Islet precursor cell (in vitro differentiated cells): Measurements from ENCODE around the gene ANKRD60.

Experiments used
- DNase-seq: peaks from one replicate; pipeline ENCODE4 v3.0.0-alpha.2; 2018

ANKRD60 gene

GRCh38 chr20:58222446-58222845 lies 6.0 kb downstream of the ANKRD60 start:
- DNase-seq, result no peak

- DNase-seq, result no peak
Observed at GRCh38 chr20:58219342-58219700, 9.1 kb downstream of the ANKRD60 start.

DNA sequence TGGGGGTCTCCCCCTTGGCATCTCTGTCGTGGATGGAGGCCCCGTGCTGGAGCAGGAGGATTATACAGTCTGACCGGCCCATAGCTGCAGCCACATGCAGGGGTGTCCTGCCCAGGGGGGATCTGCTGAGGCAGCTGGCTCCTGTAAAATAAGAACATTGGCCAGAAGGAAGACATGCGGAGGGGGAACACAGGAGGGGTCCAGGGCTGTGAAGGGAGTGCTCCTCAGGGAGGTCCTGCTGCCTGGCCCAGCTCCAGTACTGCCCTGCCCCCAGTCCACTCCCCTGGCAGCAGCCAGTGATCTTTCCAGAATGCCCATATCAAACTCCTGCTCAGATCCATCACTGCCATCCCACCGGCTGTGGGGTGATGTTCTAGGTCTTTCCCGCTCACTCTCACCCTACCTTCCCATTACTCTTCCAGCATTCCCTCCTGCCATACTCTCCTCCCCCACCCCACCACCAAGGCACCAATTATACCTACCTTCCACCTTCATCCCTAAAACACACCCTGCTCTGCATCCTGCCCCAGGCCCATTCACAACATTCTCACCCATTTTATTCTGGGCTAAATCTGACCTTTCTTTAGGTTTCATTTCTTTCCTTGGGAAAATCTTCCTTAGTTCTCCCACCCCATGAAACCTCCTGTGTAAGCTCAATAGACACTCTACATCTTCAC lies 9.7 kb downstream of the ANKRD60 start:
- DNase-seq, result no peak

GRCh38 chr20:58216334-58216733 lies 12.1 kb downstream of the ANKRD60 start:
- DNase-seq, result no peak

DNA sequence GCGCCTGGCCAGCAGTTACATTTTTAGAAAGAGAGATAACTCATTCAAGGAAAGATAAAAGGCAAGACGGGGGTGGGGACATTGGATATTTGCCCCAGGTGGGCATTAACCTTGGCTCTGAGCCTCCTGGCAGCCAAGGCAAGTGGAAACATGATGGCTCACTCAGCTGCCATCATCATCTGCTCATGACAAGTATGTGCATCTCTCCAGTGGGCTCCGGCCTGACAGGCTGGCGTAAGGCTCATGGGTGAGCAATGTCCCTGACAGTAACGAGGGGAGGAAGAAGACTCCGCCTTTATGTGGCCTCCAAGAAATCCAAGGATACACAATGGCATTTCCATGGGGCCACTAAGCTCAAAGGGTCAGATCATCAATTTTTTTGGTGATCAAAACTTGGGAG lies 13.3 kb downstream of the ANKRD60 start:
- no peak for DNase-seq

GRCh38 chr20:58214310-58214709 lies 14.1 kb downstream of the ANKRD60 start:
- no peak for DNase-seq

DNA sequence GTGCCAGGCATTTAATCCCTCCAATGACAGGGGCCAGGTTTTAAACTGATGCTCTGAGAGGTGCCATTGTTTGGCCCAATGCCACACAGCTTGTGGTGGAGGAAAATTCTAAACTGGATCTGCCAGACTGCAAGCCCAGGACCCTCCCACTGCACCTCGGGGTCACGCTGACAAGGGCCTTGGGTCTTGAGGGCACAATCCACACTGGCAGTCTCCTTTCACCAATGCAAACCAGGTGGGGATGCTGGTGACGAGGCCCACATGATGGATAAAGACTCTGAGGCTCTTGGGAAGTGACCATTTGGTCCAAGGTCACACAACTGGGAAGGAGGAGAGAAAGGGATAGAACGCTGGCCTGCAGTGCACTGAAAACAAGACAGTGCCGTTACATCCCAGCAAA lies 14.7 kb downstream of the ANKRD60 start:
- no peak for DNase-seq

DNA sequence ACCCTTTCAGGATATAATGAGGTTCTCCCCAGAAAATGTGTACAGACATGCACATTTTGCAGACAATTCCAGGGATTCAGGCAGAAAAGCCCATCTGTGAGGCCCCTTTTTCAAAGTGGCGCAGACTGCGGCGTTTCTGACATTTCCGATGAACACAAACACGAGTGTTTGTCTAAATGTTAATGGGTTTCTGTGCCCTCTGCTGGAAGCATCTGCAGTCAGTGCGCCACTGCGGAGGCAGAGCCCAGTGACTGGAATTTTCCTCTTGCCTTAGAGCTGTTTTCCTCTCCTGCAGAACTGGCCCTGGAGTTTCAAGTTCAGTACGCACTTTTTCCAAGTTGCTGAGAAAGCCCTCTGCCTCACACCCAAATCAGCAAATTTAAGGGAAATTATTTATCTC lies 15.3 kb downstream of the ANKRD60 start:
- DNase-seq, result no peak

DNA sequence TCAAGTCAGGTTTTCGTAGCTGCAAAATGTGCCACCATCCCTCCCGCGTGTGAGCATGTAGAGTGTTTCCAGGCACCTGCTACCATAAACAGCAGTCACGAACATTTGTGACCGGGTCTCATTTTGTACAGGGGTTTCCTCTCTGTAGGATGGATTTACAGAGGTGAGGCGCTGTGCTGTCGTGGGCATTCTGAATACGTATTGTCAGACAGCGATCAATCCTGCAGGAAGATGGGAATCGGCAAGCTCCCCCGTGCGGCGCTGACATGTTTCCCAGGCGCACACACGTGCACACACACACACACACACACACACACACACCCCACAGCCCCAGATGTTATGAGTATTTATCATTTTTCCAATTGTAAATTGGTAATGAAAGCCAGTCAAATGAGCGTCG lies 15.8 kb downstream of the ANKRD60 start:
- DNase-seq, result no peak

- DNase-seq, result no peak
Observed at GRCh38 chr20:58210398-58210747, 18.1 kb downstream of the ANKRD60 start.

- DNase-seq, result peak; percentile 88
Observed at GRCh38 chr20:58209652-58210397, 18.6 kb downstream of the ANKRD60 start.

DNA sequence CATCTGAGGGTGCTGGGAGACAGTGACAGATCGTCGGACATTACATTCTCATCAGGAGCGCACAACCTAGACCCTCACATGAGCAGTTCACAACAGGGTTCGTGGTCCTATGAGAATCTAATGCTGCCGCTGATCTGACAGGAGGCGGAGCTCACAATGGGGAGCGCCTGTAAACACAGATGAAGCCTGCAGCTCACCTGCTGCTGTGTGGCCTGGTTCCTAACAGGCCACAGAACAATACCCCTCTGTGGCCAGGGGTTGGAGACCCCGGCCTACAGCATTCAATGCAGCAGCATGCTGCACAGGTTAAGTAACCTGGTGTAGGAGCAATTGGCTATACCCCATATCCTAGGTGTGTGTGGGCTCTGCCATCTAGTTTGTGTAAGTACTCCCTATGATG lies 19.5 kb downstream of the ANKRD60 start:
- DNase-seq, result no peak

DNA sequence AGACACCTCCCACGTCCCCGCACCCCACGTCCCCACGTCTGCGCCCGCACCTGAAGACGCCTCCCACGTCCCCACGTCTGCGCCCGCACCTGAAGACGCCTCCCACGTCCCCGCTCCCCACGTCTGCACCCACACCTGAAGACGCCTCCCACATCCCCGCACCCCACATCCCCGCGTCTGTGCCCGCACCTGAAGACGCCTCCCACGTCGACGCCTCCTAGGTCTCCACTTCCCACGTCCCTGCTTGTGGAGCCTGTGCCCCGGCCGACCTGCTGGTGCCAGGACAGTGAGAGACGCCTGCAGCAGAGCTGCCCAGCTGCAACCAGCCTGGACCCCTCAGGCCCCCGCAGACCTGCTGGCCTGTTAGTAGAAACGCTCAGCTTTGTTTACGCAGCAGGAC lies 22.6 kb downstream of the ANKRD60 start:
- no peak for DNase-seq

GRCh38 chr20:58202044-58202443 lies 26.4 kb downstream of the ANKRD60 start:
- no peak for DNase-seq

- no peak for DNase-seq
Observed at GRCh38 chr20:58201616-58202015, 26.8 kb downstream of the ANKRD60 start.

GRCh38 chr20:58199469-58199868 lies 29.0 kb downstream of the ANKRD60 start:
- no peak for DNase-seq

DNA sequence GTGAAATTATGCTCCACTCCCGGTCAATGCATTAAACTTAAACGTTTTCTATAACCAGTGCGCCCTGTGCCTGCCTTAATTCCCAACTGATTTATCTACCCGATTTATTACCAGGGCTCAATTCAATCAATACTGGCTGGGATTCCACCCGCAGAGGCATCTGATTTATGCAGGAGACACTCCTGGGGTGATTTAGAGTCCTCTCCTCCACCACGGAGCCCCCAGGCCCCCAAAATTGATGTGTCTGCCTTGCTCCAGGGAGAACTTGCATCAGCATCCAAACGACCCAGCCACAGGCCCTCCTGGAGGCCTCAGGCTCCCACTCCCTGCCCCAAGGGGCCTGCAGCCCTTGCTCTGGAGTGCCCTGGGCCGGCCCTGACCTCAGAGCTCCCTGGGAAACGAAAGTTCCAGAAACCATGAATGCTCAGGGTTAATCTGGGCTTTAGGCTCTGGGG lies 29.5 kb downstream of the ANKRD60 start:
- no peak for DNase-seq

- no peak for DNase-seq
Observed at GRCh38 chr20:58198384-58198783, 30.1 kb downstream of the ANKRD60 start.

- DNase-seq, result no peak
Observed at GRCh38 chr20:58197185-58197469, 31.3 kb downstream of the ANKRD60 start.

- no peak for DNase-seq
Observed at GRCh38 chr20:58196402-58197184, 31.9 kb downstream of the ANKRD60 start.

DNA sequence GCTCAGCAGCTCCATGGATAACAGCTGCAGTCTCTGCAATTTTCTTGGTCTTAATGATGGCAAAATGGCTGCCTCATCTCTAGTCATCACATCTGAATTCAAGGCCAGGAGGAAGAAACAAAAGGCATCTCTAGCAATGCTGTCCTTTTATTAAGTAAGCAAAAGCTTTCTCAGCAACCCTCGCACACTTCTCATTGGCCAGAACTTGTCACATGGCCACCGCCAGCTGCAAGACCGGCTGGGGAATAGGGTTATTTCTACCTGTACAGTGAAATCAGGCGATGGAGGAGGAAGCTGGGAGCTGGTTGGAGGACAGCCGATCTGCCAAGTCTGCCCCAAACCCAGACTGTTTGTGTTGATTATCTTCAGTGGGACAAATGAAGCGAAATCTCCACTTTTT lies 33.4 kb downstream of the ANKRD60 start:
- DNase-seq, result no peak

GRCh38 chr20:58194175-58194791 lies 34.2 kb downstream of the ANKRD60 start:
- no peak for DNase-seq

DNA sequence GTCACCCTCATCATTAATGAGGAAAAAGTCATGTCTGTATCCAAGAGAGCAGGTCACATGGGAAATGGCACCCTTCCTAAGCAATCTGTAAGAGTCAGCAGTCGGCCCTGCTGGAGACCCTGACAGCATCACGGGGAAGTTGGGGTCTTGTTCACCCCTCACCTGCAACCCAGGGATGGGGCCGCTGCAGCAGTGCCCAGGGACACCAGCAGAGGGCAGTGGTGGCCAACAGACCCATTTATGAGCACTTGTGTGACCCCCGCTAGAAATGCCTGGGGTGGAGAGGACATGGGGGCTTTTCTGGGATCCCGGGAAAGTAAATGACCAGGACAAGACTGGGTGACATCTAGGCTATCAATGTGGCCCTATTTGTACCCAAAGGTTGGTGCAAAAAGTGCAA lies 35.9 kb downstream of the ANKRD60 start:
- DNase-seq, result no peak

DNA sequence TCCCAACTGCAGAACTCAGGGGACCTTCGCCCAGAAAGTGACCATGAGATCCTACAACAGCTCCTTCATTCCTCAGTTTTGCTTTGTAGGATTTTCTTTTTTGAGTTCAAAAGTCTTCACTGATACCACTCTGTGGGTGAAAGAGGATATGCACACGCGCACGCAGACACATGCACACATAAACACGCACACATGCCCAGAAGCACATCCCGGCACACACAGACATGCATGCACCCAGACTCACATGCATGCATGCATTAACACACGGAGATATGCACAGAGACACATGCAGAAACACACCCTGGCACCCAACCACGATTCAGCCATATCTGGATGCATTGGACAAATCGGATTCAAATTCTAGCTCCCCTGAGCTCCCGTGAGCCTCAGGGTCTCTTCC lies 36.4 kb downstream of the ANKRD60 start:
- DNase-seq, result no peak
